ENCODE measurements around the gene SRCAP.

Gene SRCAP

DNA sequence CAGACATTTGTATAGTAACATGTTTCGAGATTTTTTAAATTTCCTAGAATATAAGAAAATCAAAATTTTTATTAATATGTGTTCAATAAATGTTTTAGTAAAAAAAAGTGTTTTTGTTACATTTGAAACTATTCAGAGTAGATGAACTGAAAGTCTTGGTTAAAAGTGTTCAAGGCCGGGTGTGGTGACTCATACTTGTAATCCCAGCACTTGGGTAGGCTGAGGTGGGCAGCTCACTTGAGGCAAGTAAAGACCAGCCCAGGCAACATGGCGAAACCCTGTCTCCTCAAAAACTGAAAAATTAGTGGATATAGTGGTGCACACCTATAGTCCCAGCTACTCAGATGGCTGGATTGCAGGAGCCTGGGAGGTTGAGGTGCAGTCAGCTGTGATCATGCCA, 32.4 kb downstream of the SRCAP start:
- FAIRE-seq (no peak), DNase-seq (ENCODE audit: low spot score) (no peak)

DNA sequence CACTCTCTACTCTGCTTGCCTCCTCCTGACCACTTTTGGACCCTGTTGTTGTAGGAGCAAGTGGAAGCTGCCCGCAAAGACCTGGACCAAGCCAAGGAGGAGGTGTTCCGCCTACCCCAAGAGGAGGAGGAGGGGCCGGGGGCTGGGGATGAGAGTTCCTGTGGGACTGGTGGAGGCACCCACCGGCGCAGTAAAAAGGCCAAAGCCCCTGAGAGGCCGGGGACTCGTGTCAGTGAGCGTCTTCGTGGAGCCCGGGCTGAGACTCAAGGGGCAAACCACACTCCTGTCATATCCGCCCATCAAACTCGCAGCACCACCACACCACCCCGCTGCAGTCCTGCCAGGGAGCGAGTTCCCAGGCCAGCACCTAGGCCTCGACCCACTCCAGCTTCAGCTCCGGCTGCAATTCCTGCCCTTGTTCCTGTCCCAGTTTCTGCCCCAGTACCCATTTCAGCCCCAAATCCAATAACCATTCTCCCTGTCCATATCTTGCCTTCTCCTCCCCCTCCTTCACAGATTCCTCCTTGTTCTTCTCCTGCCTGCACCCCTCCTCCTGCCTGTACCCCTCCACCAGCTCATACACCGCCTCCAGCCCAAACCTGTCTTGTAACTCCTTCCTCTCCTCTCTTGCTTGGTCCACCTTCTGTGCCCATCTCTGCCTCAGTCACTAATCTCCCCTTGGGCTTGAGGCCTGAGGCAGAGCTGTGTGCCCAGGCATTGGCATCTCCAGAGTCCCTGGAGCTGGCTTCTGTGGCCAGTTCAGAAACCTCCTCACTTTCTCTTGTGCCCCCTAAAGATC, 38.2 kb downstream of the SRCAP start:
- DNase-seq (ENCODE audit: low spot score) (no peak), FAIRE-seq (no peak)

DNA sequence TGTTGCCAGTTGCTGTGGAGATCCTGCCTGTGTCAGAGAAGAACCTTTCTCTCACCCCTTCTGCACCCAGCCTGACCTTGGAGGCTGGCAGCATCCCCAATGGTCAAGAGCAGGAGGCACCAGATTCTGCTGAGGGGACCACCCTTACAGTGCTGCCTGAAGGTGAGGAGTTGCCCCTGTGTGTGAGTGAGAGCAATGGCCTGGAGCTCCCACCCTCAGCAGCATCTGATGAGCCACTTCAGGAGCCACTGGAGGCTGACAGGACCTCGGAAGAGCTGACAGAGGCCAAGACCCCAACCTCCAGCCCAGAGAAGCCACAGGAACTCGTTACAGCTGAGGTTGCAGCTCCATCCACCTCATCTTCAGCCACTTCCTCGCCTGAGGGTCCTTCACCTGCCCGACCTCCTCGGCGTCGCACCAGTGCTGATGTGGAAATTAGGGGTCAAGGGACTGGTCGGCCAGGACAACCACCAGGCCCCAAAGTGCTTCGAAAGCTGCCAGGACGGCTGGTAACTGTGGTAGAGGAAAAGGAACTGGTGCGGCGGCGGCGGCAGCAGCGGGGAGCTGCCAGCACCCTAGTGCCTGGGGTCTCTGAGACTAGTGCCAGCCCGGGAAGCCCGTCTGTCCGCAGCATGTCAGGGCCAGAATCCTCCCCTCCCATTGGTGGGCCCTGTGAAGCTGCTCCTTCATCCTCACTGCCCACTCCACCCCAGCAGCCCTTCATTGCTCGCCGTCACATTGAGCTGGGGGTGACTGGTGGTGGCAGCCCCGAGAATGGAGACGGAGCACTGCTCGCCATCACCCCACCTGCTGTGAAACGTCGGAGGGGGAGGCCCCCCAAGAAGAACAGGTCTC, 39.0 kb downstream of the SRCAP start:
- FAIRE-seq = no peak
- no peak for DNase-seq (ENCODE audit: low spot score)

DNA sequence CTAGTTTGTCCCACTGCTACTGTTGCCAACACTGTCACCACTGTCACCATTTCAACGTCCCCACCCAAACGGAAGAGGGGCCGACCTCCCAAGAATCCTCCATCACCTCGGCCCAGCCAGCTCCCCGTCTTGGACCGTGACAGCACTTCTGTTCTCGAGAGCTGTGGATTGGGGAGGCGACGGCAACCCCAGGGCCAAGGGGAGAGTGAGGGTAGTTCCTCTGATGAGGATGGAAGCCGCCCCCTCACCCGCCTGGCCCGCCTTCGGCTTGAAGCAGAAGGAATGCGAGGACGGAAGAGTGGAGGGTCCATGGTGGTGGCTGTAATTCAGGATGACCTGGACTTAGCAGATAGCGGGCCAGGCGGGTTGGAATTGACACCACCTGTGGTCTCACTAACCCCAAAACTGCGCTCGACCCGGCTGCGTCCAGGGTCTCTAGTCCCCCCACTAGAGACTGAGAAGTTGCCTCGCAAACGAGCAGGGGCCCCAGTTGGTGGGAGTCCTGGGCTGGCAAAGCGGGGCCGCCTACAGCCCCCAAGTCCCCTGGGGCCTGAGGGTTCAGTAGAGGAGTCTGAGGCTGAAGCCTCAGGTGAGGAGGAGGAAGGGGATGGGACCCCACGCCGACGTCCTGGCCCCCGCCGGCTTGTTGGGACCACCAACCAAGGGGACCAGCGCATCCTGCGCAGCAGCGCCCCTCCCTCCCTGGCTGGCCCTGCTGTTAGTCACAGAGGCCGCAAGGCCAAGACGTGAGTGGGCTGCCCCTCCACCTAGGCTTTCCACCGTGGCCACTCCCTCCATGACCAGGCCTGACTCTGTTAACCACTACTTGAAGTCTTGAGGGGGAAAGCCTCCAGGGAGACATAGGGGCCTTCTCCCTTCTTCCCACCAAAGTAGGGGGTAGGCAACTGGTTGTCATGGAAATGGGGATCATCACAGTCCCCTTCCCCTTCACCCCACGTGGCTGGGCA, 40.3 kb downstream of the SRCAP start:
- DNase-seq (ENCODE audit: low spot score) = no peak
- no peak for FAIRE-seq

DNA sequence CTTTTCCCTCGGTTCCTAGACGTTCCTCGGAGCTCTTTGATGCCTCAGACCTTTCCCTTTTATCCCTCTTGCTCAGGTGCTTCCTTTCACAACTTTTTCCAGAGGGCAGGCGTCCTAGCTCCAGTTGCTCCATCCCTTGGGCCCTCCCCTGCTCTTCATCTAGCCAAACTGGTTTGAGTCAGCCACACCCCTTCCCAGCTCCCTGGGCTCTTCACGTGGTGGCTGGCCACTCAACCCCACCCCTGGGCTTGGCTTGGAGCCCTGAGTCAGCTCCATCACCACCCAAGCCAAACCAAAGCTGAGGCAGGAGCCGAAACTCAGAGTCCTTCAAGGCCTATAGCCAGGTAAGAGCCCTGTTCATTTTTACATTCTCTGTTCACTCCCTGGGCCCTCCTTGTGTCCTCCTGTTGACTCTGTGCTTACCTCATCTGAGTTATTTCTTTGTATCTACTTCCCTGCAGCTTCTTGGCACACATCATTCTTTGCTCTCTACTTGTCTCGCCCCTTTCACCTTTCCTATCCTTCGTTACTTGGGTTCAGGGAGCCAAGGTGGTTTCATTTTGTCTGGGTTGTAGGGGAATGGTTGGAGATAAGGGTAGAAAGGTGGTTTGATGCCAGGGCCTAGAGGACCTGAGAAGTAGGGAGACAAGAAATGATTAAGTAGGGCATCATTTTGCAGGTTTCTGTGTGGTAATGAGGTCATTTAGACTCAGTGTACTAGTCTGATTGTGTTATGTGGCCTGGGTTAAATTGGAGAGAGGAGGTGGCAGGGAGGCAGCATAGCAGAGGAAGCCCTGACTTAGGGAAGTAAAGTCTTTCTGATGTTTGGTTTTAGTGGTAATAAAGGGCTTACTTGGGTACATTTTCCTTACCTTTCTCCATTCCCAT, 41.6 kb downstream of the SRCAP start:
- peak; percentile 75 for DNase-seq (ENCODE audit: low spot score)
- peak; percentile 84 for FAIRE-seq

DNA sequence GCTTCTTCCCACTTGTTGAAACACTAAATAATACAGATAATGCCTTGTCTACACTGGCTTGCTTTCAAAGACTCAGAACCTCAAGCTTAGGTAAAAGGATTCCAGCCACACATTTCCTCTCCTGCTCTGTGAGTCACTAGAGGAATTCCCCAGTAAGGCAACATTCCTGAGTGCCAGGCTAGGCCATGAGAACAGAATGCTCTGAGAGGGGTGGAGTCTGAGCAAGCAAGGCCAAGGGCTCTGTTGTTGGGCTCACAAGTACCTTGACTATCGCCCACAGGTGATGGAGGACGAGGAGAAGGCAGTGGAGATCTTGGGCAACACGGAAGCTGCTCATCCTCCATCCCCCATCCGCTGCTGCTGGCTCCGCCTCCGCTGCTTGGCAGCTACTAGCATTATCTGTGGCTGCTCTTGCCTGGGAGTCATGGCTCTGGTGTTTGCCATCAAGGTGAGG, 42.5 kb downstream of the SRCAP start:
- DNase-seq (ENCODE audit: low spot score) (peak; percentile 89), FAIRE-seq (peak; percentile 93)

DNA sequence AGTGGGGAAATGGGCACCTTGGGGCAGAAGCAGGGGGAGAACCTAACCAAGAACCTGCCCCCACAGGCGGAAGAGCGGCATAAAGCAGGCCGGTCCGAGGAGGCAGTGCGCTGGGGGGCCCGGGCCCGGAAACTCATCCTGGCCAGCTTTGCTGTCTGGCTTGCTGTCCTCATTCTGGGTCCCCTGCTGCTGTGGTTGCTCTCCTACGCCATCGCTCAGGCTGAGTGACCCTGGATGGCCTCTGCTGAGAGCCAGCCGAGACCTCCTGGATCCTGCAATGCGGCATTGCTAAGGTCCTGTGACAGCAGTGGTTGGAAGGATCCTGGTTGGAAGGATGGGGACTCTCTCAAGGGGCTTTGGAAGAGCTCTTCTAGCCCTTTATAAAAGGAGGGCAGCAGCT, 44.7 kb downstream of the SRCAP start:
- FAIRE-seq = no peak
- no peak for DNase-seq (ENCODE audit: low spot score)

DNA sequence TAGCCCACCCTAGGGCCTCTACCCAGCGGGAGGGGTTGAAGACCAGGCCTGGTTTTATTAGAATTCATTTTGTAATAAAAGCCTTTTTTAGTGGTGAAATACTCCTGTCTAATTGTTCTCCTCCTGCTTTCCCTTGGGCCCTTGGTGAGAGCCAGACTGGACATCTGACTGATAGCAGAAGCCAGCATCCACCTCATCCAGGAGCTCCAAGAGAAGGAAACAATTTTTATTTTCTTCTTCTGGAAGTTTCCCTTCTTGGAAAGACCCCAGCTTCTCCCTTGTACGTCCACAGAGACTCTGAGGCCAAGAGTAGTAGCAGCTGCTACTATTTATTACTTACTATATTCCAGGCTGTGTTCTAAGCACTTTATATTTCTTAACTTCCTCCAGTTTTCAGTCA, 45.2 kb downstream of the SRCAP start:
- DNase-seq (ENCODE audit: low spot score) (no peak), FAIRE-seq (no peak)

DNA sequence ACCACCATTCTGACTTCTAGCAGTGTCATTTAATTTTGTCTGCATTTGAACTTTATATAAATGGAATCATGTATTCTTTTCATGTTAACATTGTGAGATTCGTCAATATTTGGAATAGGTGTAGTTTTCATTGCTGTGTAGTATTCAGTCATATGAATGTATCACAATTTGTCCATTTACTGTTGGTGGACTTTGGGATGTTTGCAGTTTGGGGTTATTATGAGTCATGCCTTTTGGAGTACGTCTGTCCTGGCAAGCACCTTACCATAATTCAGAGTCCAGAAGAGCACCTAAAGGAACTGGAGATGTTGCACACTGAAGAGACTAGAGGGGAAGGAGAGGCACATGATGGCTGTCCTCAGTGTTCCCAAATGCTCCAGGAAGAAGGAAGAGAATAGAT, 46.1 kb downstream of the SRCAP start:
- DNase-seq (ENCODE audit: low spot score) (no peak), FAIRE-seq (no peak)

DNA sequence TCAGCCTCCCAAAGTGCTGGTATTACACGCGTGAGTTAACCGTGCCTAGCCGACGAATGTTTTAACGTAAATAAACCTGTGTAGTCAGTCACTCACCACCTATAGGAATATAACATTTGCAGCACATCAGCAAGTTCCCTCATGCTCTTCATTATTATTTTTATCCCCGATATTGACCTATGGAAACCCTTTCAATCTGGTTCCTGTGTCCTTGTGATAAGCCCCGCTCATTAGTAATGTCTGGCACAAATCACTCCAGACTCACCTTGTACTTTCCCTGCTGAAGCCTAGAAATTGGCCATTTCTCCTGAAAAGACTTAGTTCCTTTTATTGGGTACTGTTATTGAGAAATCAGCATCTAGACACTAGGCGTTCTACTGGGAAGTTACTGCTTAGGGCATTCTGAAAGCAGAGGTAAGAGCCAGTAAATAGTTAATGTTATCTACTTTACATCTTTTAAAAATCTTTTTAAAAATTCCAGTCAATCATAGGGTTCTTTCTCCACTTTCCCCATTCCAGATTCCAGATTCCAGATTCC, 47.7 kb downstream of the SRCAP start:
- no peak for FAIRE-seq
- no peak for DNase-seq (ENCODE audit: low spot score)

DNA sequence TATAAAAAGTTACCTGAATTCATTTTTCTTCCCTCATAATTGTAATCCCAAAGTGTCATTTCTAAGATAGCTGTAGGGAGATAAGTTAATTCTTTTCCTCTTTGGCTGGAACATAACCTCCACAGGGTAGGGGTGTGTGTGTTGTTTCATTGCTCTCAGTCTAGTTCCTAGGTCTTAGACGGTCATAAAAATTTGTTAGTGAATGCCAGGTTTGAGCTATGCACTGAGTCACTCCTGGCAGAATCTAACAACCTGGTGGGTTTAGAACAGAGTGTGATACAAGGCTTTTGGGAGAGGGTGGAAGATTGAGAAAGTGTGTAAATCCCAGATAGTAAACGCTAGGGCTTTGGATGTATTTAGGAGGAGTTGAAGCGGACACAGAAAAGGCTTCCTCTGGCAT, 48.4 kb downstream of the SRCAP start:
- no peak for FAIRE-seq
- DNase-seq (ENCODE audit: low spot score) = peak; percentile 31

DNA sequence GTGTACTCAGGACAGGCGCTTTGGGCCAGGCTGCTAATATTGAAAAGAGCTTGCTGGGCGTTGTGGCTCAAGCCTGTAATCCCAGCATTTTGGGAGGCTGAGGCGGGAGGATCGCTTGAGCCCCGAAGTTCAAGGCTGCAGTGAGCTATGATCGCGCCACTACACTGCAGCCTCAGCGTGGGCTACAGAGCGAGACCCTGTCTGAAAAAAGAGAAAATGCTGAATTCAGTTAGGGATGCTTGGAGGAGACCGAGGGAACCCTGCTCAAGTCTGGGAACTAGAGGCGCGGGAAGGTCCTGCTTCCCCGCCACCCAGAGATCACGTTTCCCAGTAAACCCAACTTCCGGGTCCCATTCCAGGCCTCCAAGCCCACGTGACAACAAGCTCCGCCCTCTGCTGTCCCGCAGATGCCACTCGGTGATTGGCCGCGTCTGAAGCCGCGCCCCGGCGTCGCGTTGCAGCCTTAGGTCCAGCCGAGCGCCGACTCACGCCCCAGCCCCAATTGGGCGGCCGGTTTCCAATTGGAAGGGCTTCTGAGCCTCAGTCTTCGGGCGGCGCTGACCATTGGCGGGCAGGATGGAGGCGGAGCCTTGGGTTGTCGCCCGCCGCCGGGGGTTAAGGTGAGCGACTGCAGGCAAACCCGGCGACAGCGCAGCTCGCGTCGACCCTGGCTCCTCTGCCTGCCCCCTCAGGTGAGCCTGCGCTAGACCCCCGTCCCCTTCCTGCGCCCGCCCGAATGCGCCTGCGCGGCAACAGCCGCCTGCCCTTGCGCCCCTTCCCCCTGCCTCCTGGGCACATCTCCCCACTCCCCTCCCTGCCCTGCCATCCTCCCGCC, 49.0 kb downstream of the SRCAP start, which contains the start of gene PHKG2:
Gene PHKG2 (plus strand): TSS at position 627 of the 835 bp plus-strand sequence. CDS start 396 bp downstream, outside the sequence.
- DNase-seq (ENCODE audit: low spot score) = peak; percentile 96
- peak; percentile 91 for FAIRE-seq

DNA sequence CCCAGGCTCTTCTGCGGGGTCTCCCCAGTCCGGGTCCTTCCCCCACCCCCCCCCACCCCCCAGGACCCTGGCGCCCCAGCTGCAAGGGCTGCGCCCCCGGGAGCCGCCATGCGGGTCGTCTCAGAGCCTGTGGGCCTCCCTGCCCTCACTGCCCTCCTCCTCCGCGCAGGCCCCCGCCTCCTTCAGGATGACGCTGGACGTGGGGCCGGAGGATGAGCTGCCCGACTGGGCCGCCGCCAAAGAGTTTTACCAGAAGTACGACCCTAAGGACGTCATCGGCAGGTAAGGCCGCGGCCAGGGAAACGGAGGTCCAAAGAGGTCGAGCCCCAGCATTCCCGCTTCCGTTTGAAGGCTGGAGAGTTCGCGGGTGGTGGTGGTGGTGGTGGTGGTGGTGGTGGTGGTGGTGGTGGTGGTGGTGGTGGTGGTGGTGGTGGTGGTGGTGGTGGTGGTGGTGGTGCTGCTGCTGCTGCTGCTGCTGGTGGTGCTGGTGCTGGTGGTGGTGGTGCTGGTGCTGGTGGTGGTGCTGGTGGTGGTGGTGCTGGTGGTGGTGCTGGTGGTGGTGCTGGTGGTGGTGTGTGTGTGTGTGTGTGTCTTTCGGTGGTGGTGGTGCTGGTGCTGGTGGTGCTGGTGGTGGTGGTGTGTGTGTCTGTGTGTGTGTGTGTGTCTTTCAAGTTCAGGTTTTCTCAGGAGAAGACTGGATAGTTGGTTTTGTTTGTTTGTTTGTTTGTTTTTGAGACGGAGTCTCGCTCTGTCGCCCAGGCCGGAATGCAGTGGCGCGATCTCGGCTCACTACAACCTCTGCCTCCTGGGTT, 49.9 kb downstream of the SRCAP start:
- DNase-seq (ENCODE audit: low spot score) (no peak), FAIRE-seq (no peak)

DNA sequence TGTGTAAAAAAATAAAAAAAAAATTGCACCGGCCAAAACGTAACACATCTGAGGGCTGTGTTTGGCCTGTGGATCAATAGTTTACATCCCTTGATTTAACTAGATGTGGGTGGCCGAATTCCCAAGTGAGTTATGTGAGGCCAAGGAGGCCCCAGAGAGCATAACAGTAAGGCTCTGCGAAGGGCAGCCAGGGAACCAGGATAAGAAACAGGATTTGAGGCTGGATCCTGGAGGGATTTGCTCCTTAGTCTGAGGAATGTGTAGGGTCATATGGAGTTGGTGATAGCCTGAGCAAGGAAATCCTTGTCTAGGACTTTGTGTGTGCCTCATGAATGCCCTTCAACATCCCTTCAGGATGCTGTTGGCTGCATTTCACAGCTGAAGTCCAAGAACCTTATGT, 51.2 kb downstream of the SRCAP start:
- FAIRE-seq (no peak), DNase-seq (ENCODE audit: low spot score) (no peak)

DNA sequence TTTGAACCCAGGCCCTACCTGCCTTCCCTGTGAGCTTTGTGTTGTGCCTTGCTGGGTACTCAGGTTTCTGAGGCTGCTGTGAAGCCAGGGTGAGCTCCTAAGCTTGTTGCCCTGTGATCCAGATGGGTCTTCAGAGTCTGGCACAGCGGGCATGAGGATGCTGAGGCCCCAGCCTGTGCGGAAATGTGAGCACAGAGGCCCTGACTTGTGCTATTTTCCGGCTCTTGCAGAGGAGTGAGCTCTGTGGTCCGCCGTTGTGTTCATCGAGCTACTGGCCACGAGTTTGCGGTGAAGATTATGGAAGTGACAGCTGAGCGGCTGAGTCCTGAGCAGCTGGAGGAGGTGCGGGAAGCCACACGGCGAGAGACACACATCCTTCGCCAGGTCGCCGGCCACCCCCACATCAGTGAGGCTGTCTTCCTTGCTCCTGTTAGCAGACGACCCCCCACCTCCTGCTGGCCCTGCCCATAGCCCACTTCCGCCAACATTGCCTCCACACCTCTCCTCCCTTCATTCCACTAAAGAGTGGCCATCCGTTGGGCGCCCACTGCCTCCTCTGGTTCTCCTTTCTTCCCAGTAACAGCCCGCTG, 52.0 kb downstream of the SRCAP start:
- no peak for FAIRE-seq
- no peak for DNase-seq (ENCODE audit: low spot score)

DNA sequence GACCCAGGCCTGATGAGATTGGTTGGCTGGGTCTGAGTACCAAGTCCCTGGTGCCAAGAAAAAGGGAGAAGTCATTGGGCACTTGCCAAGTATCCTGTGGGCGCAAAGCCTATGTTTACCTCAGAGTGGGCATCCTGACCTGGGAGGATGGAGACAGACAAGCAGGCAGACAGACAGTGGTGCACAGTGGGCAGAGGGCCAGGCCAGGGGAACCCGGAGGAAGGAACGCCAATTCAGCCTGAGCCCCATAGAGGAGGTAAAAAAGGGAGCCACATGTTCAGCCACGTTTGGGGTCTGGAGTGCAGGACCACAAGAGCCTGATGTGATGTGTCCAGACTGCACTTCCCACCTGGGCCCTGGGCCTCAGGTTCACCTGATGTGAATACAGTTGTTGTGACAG, 54.6 kb downstream of the SRCAP start:
- FAIRE-seq (no peak), DNase-seq (ENCODE audit: low spot score) (no peak)

DNA sequence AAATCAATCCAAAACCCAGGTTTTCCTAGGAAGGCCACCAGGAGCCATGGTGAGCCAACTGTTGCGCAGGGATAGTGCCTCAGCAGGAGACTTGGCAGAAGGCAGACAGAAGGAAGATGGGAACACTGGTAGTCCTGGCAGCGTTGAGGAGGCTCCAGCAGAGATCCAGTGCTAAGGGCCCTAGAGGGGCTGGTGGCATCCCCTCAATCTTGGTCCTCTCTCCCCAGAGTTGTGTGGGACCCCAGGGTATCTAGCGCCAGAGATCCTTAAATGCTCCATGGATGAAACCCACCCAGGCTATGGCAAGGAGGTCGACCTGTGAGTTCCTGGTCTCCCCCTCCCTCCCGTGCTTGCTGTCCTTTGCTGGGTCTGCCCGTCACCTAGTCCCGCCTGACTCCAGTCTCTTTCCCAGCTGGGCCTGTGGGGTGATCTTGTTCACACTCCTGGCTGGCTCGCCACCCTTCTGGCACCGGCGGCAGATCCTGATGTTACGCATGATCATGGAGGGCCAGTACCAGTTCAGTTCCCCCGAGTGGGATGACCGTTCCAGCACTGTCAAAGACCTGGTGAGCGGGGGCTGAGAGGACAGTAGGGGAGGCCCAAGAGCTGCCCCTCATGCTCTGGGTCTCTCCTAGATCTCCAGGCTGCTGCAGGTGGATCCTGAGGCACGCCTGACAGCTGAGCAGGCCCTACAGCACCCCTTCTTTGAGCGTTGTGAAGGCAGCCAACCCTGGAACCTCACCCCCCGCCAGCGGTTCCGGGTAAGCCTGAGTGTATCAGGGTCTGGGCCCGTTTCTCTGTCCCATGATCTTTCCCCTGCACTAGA, 57.2 kb downstream of the SRCAP start:
- no peak for DNase-seq (ENCODE audit: low spot score)
- no peak for FAIRE-seq

Measured in RCC 7860 (cell line).